Measurements from ENCODE around the gene NUDT15. TPM values are rescaled to one million over a fixed set of nuclear protein-coding genes. Genes with fewer than 3 reads are reported as not detected.

Gene NUDT15
- polyA plus RNA-seq, 1 of the 3 experiments (the other 2 are of a cell fraction): 11.9 TPM

DNA sequence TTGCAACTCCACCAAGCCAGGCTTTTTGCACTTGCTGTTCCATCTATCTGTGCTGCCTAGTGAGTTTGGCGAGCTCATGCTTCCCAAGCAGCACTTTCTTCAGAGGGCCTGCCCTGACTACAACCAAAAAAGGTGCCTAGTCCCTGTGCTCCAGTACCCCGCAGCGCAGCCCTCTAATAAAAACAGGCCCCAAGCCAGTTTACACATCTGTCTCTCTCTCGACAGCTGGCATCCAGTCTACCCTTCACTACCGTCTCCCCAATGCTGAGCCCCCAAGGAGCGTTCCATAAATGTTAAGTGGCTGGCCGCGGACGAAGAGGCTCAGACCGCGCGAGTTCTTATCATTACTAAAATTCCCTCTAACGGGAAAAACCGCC, 56.9 kb downstream of the NUDT15 start:
- Histone ChIP-seq H3K9ac (peak overlapping the region; percentile 95), H3K4me3 (ENCODE audit: low read depth in 2 of 2, low read length in 1 of 2) (peak overlapping the region; percentile 96 to 98), H3K9me3 (no peaks in the 10 kb centered on the region), H3K4me1 (ENCODE audit: control insufficient read depth in 1 of 2, insufficient read depth in 2 of 2, low read depth in 1 of 2, low read length in 1 of 2) (peaks cover 5 to 13% of the 10 kb centered on the region in 2 experiments; a peak in 3 of 4 replicates), H4K20me1 (ENCODE audit: insufficient read depth) (peaks cover 13% of the 10 kb centered on the region; the same call in 1 of the 2 replicates), H3K4me2 (peak overlapping the region; percentile 78), H3K27ac (ENCODE audit: low read depth in 2 of 2, low read length in 1 of 2) (peak overlapping the region; percentile 59 to 70; a peak in 3 of 4 replicates), H3K36me3 (replicated peaks in 1 of 2; ENCODE audit: control insufficient read depth in 1 of 2, insufficient read depth in 2 of 2, low read length in 1 of 2) (peaks cover 0 to 7% of the 10 kb centered on the region in 2 experiments), H3K9me2 (no peaks in the 10 kb centered on the region), H2AFZ (ENCODE audit: low read depth) (peak overlapping the region; percentile 76; the same call in 1 of the 2 replicates), H3K27me3 (ENCODE audit: insufficient read depth) (no peaks in the 10 kb centered on the region), H3F3A (replicated peaks; ENCODE audit: insufficient read depth) (no peaks in the 10 kb centered on the region), H3K79me2 (ENCODE audit: insufficient read depth) (peaks cover 55% of the 10 kb centered on the region)
- TF ChIP-seq, protein P1, sequence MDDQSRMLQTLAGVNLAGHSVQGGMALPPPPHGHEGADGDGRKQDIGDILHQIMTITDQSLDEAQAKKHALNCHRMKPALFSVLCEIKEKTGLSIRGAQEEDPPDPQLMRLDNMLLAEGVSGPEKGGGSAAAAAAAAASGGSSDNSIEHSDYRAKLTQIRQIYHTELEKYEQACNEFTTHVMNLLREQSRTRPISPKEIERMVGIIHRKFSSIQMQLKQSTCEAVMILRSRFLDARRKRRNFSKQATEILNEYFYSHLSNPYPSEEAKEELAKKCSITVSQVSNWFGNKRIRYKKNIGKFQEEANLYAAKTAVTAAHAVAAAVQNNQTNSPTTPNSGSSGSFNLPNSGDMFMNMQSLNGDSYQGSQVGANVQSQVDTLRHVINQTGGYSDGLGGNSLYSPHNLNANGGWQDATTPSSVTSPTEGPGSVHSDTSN (IDR thresholded peaks at IDR 0.05): no peak
- TF ChIP-seq EZH2phosphoT487 (IDR thresholded peaks at IDR 0.05; ENCODE audit: borderline replicate concordance, low read depth) (no peak), MXI1 (IDR thresholded peaks at IDR 0.05; ENCODE audit: low read depth, low read length) (no peak), FOXJ3 (CRISPR knock-in tag; IDR thresholded peaks at IDR 0.05) (no peak), NRF1 (IDR thresholded peaks at IDR 0.05; ENCODE audit: low read depth, low read length) (no peak), FOXM1 (IDR thresholded peaks at IDR 0.05; ENCODE audit: low read depth) (no peak), SIN3A (IDR thresholded peaks at IDR 0.05; ENCODE audit: borderline replicate concordance, low read depth, low read length) (no peak), CHD2 (IDR thresholded peaks at IDR 0.05; ENCODE audit: low read length, partially characterized antibody) (no peak), JUND (IDR thresholded peaks at IDR 0.05) (no peak), TAF1 (IDR thresholded peaks at IDR 0.05; ENCODE audit: borderline replicate concordance, low read depth, low read length) (no peak)
- TF ChIP-seq, protein P2, sequence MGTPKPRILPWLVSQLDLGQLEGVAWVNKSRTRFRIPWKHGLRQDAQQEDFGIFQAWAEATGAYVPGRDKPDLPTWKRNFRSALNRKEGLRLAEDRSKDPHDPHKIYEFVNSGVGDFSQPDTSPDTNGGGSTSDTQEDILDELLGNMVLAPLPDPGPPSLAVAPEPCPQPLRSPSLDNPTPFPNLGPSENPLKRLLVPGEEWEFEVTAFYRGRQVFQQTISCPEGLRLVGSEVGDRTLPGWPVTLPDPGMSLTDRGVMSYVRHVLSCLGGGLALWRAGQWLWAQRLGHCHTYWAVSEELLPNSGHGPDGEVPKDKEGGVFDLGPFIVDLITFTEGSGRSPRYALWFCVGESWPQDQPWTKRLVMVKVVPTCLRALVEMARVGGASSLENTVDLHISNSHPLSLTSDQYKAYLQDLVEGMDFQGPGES (IDR thresholded peaks at IDR 0.05; ENCODE audit: low read depth, low read length): no peak
- POLR2A ChIA-PET: interaction anchor here (0.6 to 1.2 kb wide), 2 partner anchors 57 to 130 kb away, joined by 3 to 10 read pairs; partner anchors contain the start of gene NUDT15
- no peak for DNase-seq
- CTCF ChIA-PET: interaction anchor here (0.6 to 2.0 kb wide), 23 partner anchors 9 to 674 kb away, joined by 3 to 10 read pairs (median 5); partner anchors contain the start of genes ITM2B and NUDT15
- whole genome bisulfite sequencing (ENCODE audit: low lambda C conversion rate): under 1% methylated on average over 9 of the region's 14 CpGs

DNA sequence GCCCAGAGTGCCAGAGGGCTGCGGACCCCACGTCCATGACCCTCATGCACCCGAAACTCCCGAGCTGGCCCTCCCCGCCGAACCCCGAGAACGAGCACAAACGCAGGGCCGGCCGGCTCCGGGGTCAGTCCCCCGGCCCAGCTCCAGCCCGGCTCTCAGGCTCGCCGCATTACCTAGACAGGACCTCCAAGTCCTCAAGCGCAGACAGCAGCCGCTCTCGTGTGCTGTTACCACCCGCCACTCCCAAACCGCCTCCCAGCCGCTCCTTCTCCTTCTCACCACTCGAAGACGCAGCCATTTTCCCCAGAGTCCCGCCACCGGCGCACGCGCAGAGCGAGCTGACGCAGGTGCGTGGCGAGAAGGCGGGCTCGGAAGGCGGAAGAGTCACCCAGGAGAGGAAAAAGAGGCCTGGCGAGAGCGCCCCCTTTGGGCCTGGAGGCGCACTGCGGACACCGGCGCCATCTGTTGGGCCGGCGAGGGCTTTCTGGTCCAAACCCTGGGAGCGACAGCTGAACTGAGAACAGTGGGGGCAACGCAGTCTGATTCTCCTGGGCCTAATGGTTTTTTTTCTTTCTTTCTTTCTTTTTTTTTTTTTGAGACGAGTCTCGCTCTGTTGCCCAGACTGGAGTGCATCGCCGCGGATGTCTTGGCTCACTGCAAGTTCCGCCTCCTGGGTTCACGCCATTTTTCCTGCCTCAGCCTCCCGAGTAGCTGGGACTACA, 57.4 kb downstream of the NUDT15 start, which contains the start of gene MED4:
Gene MED4 (minus strand): TSS at position 324 of the 722 bp plus-strand sequence. CDS start 26 bp downstream, at position 298.
- H3K27ac ChIP-seq (ENCODE audit: low read depth in 2 of 2, low read length in 1 of 2): peak within 1 kb of the TSS; percentile 59 to 70
- CTCF ChIA-PET: interaction anchor here (0.6 to 2.0 kb wide), 27 partner anchors 9 to 674 kb away, joined by 3 to 10 read pairs (median 4); partner anchors contain the start of genes ITM2B and NUDT15
- peak within 1 kb of the TSS; percentile 95 for H3K9ac ChIP-seq
- H3K36me3 ChIP-seq (replicated peaks in 1 of 2; ENCODE audit: control insufficient read depth in 1 of 2, insufficient read depth in 2 of 2, low read length in 1 of 2): peaks cover 0 to 2% of the 10 kb centered on the region in 2 experiments
- H4K20me1 ChIP-seq (ENCODE audit: insufficient read depth): peaks cover 12% of the 10 kb centered on the region; the same call in 1 of the 2 replicates
- H3K4me3 ChIP-seq (ENCODE audit: low read depth in 2 of 2, low read length in 1 of 2): peak within 1 kb of the TSS; percentile 96 to 98
- peak; percentile 96 for DNase-seq
- H3K27me3 ChIP-seq (ENCODE audit: insufficient read depth): no peaks in the 10 kb centered on the region
- peak within 1 kb of the TSS; percentile 76; the same call in 1 of the 2 replicates for H2AFZ ChIP-seq (ENCODE audit: low read depth)
- peak within 1 kb of the TSS; percentile 78 for H3K4me2 ChIP-seq
- peaks cover 5 to 13% of the 10 kb centered on the region in 2 experiments; a peak in 3 of 4 replicates for H3K4me1 ChIP-seq (ENCODE audit: control insufficient read depth in 1 of 2, insufficient read depth in 2 of 2, low read depth in 1 of 2, low read length in 1 of 2)
- H3K9me3 ChIP-seq: no peaks in the 10 kb centered on the region
- H3K79me2 ChIP-seq (ENCODE audit: insufficient read depth): peaks cover 50% of the 10 kb centered on the region
- H3K9me2 ChIP-seq: no peaks in the 10 kb centered on the region
- WGBS (ENCODE audit: low lambda C conversion rate): 17% methylated on average over 31 of the region's 54 CpGs
- POLR2A ChIA-PET: interaction anchor here (0.8 to 1.2 kb wide), 2 partner anchors 57 to 141 kb away, joined by 5 to 10 read pairs; partner anchors contain the start of gene NUDT15
- no peaks in the 10 kb centered on the region for H3F3A ChIP-seq (replicated peaks; ENCODE audit: insufficient read depth)
- TF ChIP-seq YY1 (IDR thresholded peaks at IDR 0.05; ENCODE audit: low read depth) (peak; percentile 96), RCOR1 (IDR thresholded peaks at IDR 0.05; ENCODE audit: low read length) (peak; percentile 63), FOXJ3 (CRISPR knock-in tag; IDR thresholded peaks at IDR 0.05) (no peak), RFX5 (IDR thresholded peaks at IDR 0.05; ENCODE audit: low read length) (0 out of 2 replicates have a peak, but pooled peaks have one; percentile 32), TAF1 (IDR thresholded peaks at IDR 0.05; ENCODE audit: borderline replicate concordance, low read depth, low read length) (peak; percentile 98), GATA2 (CRISPR knock-in tag; IDR thresholded peaks at IDR 0.05) (no peak), TEAD4 (IDR thresholded peaks at IDR 0.05; ENCODE audit: borderline replicate concordance, insufficient read depth) (peak; percentile 32; the same call in 1 of the 2 replicates), GABPA (IDR thresholded peaks at IDR 0.05; ENCODE audit: low read depth) (peak; percentile 82)
- TF ChIP-seq, protein P2 (IDR thresholded peaks at IDR 0.05; ENCODE audit: low read depth, low read length): no peak
- TF ChIP-seq, protein P3, sequence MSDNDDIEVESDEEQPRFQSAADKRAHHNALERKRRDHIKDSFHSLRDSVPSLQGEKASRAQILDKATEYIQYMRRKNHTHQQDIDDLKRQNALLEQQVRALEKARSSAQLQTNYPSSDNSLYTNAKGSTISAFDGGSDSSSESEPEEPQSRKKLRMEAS (IDR thresholded peaks at IDR 0.05; ENCODE audit: low read depth): peak; percentile 87
- TF ChIP-seq, protein P4, sequence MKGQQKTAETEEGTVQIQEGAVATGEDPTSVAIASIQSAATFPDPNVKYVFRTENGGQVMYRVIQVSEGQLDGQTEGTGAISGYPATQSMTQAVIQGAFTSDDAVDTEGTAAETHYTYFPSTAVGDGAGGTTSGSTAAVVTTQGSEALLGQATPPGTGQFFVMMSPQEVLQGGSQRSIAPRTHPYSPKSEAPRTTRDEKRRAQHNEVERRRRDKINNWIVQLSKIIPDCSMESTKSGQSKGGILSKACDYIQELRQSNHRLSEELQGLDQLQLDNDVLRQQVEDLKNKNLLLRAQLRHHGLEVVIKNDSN (IDR thresholded peaks at IDR 0.05; ENCODE audit: borderline replicate concordance, low read depth): no peak
- TF ChIP-seq, protein P1 (IDR thresholded peaks at IDR 0.05): 0 out of 2 replicates have a peak, but pooled peaks have one; percentile 15
